ENCODE data around the gene PIK3R5. TPM values are rescaled to one million over a fixed set of nuclear protein-coding genes. Genes with fewer than 3 reads are reported as not detected.

Gene PIK3R5
- total RNA-seq, 2 donors from 2014 or later = 47.2 to 78.6 TPM

GRCh38 chr17:8934346-8934745 lies 31.2 kb downstream of the PIK3R5 start:
- Mint-ChIP-seq H3K27ac (peak overlapping the region; percentile 99), H3K27me3 (no peaks in the 10 kb centered on the region), H3K4me1 (peaks cover 54% of the 10 kb centered on the region), H3K36me3 (ENCODE audit: low read depth) (peaks cover 64% of the 10 kb centered on the region), H3K9me3 (peaks cover 20% of the 10 kb centered on the region), H3K4me3 (peak overlapping the region; percentile 84)
- ATAC-seq (replicated peaks) = peak; percentile 15

DNA sequence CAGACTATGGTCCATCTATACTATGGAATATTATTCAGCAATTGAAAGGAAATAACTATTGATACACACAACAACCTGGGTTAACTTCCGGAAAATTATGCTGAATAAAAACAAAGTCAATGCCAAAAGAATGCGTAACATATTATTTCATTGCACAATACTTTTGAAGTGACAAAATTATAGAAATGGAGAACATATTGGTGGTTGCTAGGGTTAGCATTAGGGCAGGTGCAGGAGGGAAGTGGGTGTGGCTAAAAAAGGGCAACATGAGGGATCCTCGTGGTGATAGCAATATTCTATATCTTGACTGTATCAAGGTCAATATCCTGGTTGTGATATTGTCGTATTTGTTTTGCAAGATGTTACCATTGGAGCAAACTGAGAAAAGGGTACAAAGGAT lies 34.9 kb downstream of the PIK3R5 start:
- peaks cover 21% of the 10 kb centered on the region for H3K9me3 Mint-ChIP-seq
- H3K27ac Mint-ChIP-seq = no peak overlapping the region
- H3K27me3 Mint-ChIP-seq = no peaks in the 10 kb centered on the region
- peaks cover 50% of the 10 kb centered on the region for H3K36me3 Mint-ChIP-seq (ENCODE audit: low read depth)
- no peak for ATAC-seq (replicated peaks)
- H3K4me3 Mint-ChIP-seq = no peak overlapping the region
- peaks cover 36% of the 10 kb centered on the region for H3K4me1 Mint-ChIP-seq

DNA sequence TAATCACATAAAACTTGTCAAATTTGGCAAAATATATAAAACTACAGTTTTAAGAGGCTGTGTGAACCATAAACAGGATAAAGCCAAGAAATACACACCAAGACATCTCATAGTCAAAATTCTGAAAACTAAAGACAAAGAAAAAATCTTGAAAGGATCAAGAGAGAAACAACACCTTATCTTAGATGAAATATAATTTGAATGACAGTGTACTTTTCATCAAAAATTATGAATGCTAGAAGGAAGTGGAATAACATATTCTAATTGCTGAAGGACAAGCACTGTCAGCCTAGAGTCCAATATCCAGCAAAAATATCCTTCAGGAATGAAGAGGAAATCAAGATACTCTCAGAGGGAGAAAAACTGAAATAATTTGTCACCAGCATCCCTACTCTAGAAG lies 37.2 kb downstream of the PIK3R5 start:
- H3K4me3 Mint-ChIP-seq = no peak overlapping the region
- peaks cover 17% of the 10 kb centered on the region for H3K9me3 Mint-ChIP-seq
- H3K4me1 Mint-ChIP-seq = peaks cover 18% of the 10 kb centered on the region
- H3K36me3 Mint-ChIP-seq (ENCODE audit: low read depth) = peaks cover 36% of the 10 kb centered on the region
- ATAC-seq (replicated peaks) = no peak
- H3K27me3 Mint-ChIP-seq = no peaks in the 10 kb centered on the region
- H3K27ac Mint-ChIP-seq = no peak overlapping the region

GRCh38 chr17:8927395-8927794 lies 38.1 kb downstream of the PIK3R5 start:
- peaks cover 24% of the 10 kb centered on the region for H3K4me1 Mint-ChIP-seq
- no peak for ATAC-seq (replicated peaks)
- H3K36me3 Mint-ChIP-seq (ENCODE audit: low read depth) = peaks cover 41% of the 10 kb centered on the region
- no peak overlapping the region for H3K27ac Mint-ChIP-seq
- peaks cover 17% of the 10 kb centered on the region for H3K9me3 Mint-ChIP-seq
- H3K27me3 Mint-ChIP-seq = no peaks in the 10 kb centered on the region
- no peak overlapping the region for H3K4me3 Mint-ChIP-seq

DNA sequence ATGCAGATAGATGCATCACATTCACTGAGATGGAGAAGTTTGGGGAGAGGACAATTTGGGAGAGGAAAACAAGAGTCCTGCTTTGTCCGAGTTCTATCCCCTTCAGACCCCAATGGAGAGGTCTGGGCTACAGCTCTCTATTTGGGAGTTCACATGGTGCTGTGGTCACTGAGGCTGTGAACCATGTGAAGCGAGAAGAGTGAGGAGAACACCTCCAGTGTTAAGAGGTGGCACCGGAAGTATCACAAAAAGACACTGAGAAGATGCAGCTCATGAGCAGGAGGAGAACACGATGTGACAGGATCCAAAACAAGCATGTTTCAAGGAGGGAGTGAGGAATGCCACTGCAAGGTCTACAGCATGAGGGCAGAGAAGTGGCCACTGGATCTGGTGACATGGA lies 39.7 kb downstream of the PIK3R5 start:
- H3K4me3 Mint-ChIP-seq = no peak overlapping the region
- peaks cover 31% of the 10 kb centered on the region for H3K36me3 Mint-ChIP-seq (ENCODE audit: low read depth)
- no peaks in the 10 kb centered on the region for H3K27me3 Mint-ChIP-seq
- H3K9me3 Mint-ChIP-seq = peaks cover 8% of the 10 kb centered on the region
- peaks cover 18% of the 10 kb centered on the region for H3K4me1 Mint-ChIP-seq
- no peak overlapping the region for H3K27ac Mint-ChIP-seq
- ATAC-seq (replicated peaks) = no peak

- Mint-ChIP-seq H3K36me3 (ENCODE audit: low read depth) (peaks cover 26% of the 10 kb centered on the region), H3K4me1 (peaks cover 17% of the 10 kb centered on the region), H3K27me3 (no peaks in the 10 kb centered on the region), H3K27ac (no peak overlapping the region), H3K9me3 (peaks cover 7% of the 10 kb centered on the region), H3K4me3 (no peak overlapping the region)
- ATAC-seq (replicated peaks) = no peak
Measured at GRCh38 chr17:8925141-8925540, 40.4 kb downstream of the PIK3R5 start.

- no peaks in the 10 kb centered on the region for H3K27me3 Mint-ChIP-seq
- no peak overlapping the region for H3K27ac Mint-ChIP-seq
- H3K4me1 Mint-ChIP-seq = peaks cover 12% of the 10 kb centered on the region
- peak; percentile 64 for ATAC-seq (replicated peaks)
- H3K4me3 Mint-ChIP-seq = no peak overlapping the region
- peaks cover 4% of the 10 kb centered on the region for H3K9me3 Mint-ChIP-seq
- peaks cover 27% of the 10 kb centered on the region for H3K36me3 Mint-ChIP-seq (ENCODE audit: low read depth)
Measured at GRCh38 chr17:8924595-8924994, 40.9 kb downstream of the PIK3R5 start.

DNA sequence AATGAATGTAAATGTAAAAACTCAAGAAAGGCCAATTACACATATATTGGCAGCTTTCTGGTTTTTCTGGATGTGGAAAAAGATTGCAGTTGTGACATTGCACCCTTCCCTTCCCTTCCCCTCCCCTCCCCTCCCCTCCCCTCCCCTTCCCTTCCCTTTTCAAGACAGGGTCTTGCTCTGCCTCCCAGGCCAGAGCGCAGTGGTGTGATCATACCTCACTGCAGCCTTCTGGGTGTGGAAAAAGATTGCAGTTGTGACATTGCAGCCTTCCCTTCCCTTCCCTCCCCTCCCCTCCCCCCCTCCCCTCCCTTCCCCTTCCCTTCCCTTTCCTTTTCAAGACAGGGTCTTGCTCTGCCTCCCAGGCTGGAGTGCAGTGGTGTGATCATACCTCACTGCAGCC lies 41.7 kb downstream of the PIK3R5 start:
- ATAC-seq (replicated peaks) = no peak
- no peaks in the 10 kb centered on the region for H3K9me3 Mint-ChIP-seq
- H3K27me3 Mint-ChIP-seq = no peaks in the 10 kb centered on the region
- H3K36me3 Mint-ChIP-seq (ENCODE audit: low read depth) = peaks cover 36% of the 10 kb centered on the region
- no peak overlapping the region for H3K27ac Mint-ChIP-seq
- H3K4me1 Mint-ChIP-seq = peaks cover 16% of the 10 kb centered on the region
- no peak overlapping the region for H3K4me3 Mint-ChIP-seq

GRCh38 chr17:8922928-8923327 lies 42.6 kb downstream of the PIK3R5 start:
- peaks cover 17% of the 10 kb centered on the region for H3K4me1 Mint-ChIP-seq
- no peaks in the 10 kb centered on the region for H3K27me3 Mint-ChIP-seq
- H3K36me3 Mint-ChIP-seq (ENCODE audit: low read depth) = peaks cover 35% of the 10 kb centered on the region
- peak overlapping the region; percentile 93 for H3K27ac Mint-ChIP-seq
- ATAC-seq (replicated peaks) = no peak
- peak overlapping the region; percentile 62 for H3K4me3 Mint-ChIP-seq
- H3K9me3 Mint-ChIP-seq = no peaks in the 10 kb centered on the region

DNA sequence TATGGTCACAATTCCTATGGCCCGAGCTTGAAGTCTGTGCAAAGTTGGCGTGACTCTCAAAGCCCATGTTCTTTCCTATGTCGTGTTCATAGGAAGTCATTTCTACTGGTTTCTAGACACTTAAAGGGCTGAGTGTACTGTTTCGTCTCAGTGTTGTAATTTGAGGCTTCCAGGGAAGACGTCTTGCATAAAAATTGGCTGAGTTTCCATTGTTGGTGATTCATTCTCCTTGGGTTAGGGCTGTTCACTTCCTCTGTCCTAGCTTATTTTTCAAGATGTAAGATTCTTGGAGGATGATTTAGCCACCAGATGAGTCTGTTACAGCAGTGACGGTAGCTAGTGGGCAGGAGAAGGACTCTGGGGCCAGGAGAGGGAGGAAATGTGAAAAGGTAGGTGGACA lies 43.1 kb downstream of the PIK3R5 start:
- Mint-ChIP-seq H3K4me3 (peak overlapping the region; percentile 62), H3K27ac (peak overlapping the region; percentile 93), H3K36me3 (ENCODE audit: low read depth) (peaks cover 36% of the 10 kb centered on the region), H3K9me3 (no peaks in the 10 kb centered on the region), H3K27me3 (no peaks in the 10 kb centered on the region), H3K4me1 (peaks cover 17% of the 10 kb centered on the region)
- peak; percentile 65 for ATAC-seq (replicated peaks)

DNA sequence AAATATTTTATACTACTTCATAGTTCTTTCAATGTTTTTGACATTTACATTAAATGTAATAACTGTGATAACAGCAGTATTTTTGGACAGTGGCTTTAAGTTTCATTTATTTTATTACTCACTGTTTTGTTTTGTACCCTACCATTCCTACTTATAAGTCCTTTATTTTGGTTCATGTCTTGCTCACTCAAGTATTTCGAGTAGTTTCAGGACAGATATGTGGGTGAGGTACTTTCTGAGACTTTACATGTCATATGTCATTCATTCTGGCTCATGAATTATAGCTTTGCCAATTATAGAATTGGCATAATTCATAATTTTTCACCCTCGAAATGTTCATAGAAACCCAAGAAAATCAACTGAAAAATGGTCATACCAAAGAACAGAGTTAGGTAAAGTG lies 44.4 kb downstream of the PIK3R5 start:
- Mint-ChIP-seq H3K27me3 (no peaks in the 10 kb centered on the region), H3K4me1 (peaks cover 24% of the 10 kb centered on the region), H3K9me3 (no peaks in the 10 kb centered on the region), H3K27ac (peak overlapping the region; percentile 93), H3K36me3 (ENCODE audit: low read depth) (peaks cover 48% of the 10 kb centered on the region), H3K4me3 (peak overlapping the region; percentile 21)
- ATAC-seq (replicated peaks) = peak; percentile 65

- H3K36me3 Mint-ChIP-seq (ENCODE audit: low read depth) = peaks cover 69% of the 10 kb centered on the region
- no peaks in the 10 kb centered on the region for H3K9me3 Mint-ChIP-seq
- H3K27me3 Mint-ChIP-seq = no peaks in the 10 kb centered on the region
- H3K4me1 Mint-ChIP-seq = peaks cover 24% of the 10 kb centered on the region
- H3K27ac Mint-ChIP-seq = peak overlapping the region; percentile 16
- H3K4me3 Mint-ChIP-seq = no peak overlapping the region
- peak; percentile 23 for ATAC-seq (replicated peaks)
Measured at GRCh38 chr17:8918807-8919465, 46.6 kb downstream of the PIK3R5 start.

- no peak for ATAC-seq (replicated peaks)
- H3K4me3 Mint-ChIP-seq = peak overlapping the region; percentile 9
- peaks cover 20% of the 10 kb centered on the region for H3K4me1 Mint-ChIP-seq
- no peaks in the 10 kb centered on the region for H3K9me3 Mint-ChIP-seq
- H3K27me3 Mint-ChIP-seq = no peaks in the 10 kb centered on the region
- peak overlapping the region; percentile 83 for H3K27ac Mint-ChIP-seq
- peaks cover 79% of the 10 kb centered on the region for H3K36me3 Mint-ChIP-seq (ENCODE audit: low read depth)
Measured at GRCh38 chr17:8916466-8916865, 49.0 kb downstream of the PIK3R5 start.

DNA sequence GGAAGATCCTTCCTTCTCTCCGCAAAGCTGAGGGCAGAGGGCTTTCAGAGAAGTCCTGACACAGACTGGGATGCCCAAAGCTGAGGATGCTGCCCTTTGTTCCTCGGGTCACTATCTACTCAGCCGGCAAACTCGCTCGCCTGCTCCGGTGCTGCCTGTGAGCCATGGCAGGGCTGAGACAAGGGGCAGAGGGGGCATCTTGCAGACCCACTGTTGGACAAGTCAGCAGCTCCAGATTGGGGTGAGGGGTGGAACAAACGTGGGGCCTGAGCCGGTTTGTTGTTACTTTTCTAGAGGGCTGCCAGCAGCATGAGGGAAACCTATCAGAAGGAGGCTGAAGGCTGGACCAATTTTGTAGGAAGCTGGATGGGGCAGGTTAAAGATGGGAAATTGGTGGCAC lies 51.0 kb downstream of the PIK3R5 start:
- ATAC-seq (replicated peaks) = no peak
- Mint-ChIP-seq H3K4me3 (no peak overlapping the region), H3K4me1 (peaks cover 20% of the 10 kb centered on the region), H3K9me3 (no peaks in the 10 kb centered on the region), H3K36me3 (ENCODE audit: low read depth) (peaks cover 91% of the 10 kb centered on the region), H3K27me3 (no peaks in the 10 kb centered on the region), H3K27ac (peak overlapping the region; percentile 58)

DNA sequence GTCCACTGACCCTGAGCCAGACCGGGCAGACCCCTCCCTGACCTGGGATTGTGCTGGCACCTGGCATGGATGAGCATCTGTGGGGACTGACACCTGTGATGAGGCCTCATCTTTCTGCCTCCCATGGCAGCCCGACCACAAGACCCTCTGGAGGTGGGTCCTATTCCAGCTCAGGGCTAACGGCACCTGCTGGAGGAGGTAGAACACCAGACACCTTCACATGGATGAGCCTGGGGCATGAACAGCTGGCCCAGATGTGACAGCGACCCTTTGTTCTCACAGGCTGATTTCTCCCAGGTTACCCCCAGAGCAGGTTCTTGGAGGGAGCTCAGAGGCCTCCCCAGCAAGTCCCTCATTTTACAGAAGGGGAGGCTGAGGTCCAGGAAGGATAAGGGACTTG lies 51.6 kb downstream of the PIK3R5 start:
- no peak for ATAC-seq (replicated peaks)
- H3K36me3 Mint-ChIP-seq (ENCODE audit: low read depth) = peaks cover 91% of the 10 kb centered on the region
- no peaks in the 10 kb centered on the region for H3K9me3 Mint-ChIP-seq
- H3K4me3 Mint-ChIP-seq = no peak overlapping the region
- H3K4me1 Mint-ChIP-seq = peaks cover 14% of the 10 kb centered on the region
- no peaks in the 10 kb centered on the region for H3K27me3 Mint-ChIP-seq
- H3K27ac Mint-ChIP-seq = no peak overlapping the region

- Mint-ChIP-seq H3K4me3 (no peak overlapping the region), H3K4me1 (peaks cover 16% of the 10 kb centered on the region), H3K9me3 (no peaks in the 10 kb centered on the region), H3K27ac (peak overlapping the region; percentile 78), H3K36me3 (ENCODE audit: low read depth) (peaks cover 92% of the 10 kb centered on the region), H3K27me3 (no peaks in the 10 kb centered on the region)
- no peak for ATAC-seq (replicated peaks)
Measured at GRCh38 chr17:8913091-8913490, 52.4 kb downstream of the PIK3R5 start.
